H1 (cell line): ENCODE data around the gene FRMD3. TPM values are rescaled to one million over a fixed set of nuclear protein-coding genes. Genes with fewer than 3 reads are reported as not detected.

Experiments used
- CHD7 ChIP-seq: fragments of 300-600 bp; sonication (generic); IDR thresholded peaks from 2 replicates; pipeline ENCODE4 v1.7.1; 2012; ENCODE audit warnings: low read length, moderate library complexity, mild to moderate bottlenecking, inconsistent platforms; ENCODE audit not compliant: insufficient replicate concordance
- HDAC2 ChIP-seq, 2 experiments: fragments of 300-600 bp in 1 of 2; sonication (generic) in 1 of 2; IDR thresholded peaks; 2 replicates each; pipeline ENCODE4 v1.6.1; 2011 to 2012; ENCODE audit warnings: low read depth in 2 of 2, low read length in 2 of 2, mild to moderate bottlenecking in 2 of 2, moderate library complexity in 2 of 2, borderline replicate concordance in 1 of 2, inconsistent platforms in 1 of 2
- RNF2 ChIP-seq: fragments of 200-900, 300-1000 bp; sonication (generic); IDR thresholded peaks from 2 replicates; pipeline ENCODE4 v1.7.1; 2016; ENCODE audit warnings: borderline replicate concordance, low read depth, mild to moderate bottlenecking, antibody characterized with exemption, low read length; ENCODE audit not compliant: poor library complexity, severe bottlenecking; ENCODE audit errors: missing control alignments
- SIRT6 ChIP-seq: IDR thresholded peaks from one replicate; pipeline ENCODE4 v1.7.1; 2012; ENCODE audit warnings: low read length, inconsistent platforms
- TAF1 ChIP-seq: IDR thresholded peaks from 2 replicates; pipeline ENCODE4 v1.6.1; 2011; ENCODE audit warnings: mild to moderate bottlenecking, low read depth, low read length
- polyA plus RNA-seq, 7 experiments: library from polyadenylated mRNA; depleted of rRNA in 3 of 7; stranded (reverse) in 5 of 7; unstranded in 2 of 7; fragments of >200 nt in 5 of 7; fragments of 200-250 nt in 2 of 7; gene quantifications; 1 replicate in 5 of 7; 2 replicates in 1 of 7; 4 replicates in 1 of 7; pipeline versions ENCODE4 v1.2.1 to v1.2.3, GENCODE V29; 2011 to 2013; ENCODE audit warnings: missing spikeins in 2 of 7, mixed read lengths in 2 of 7
- total RNA-seq: library from RNA; stranded (reverse); fragmentation: NEBNext Ultra II Directional; extraction: Animal tissue kit (Norgen Biotek cat#: 25700); gene quantifications from 2 replicates; pipeline ENCODE4 v1.2.1, GENCODE V29; 2021

FRMD3 gene
- total and polyA plus RNA-seq, 2 of the 8 experiments (the other 6 are each of a cell fraction or from before 2014, with no cell fraction given) = 0.15 to 1.4 TPM

- TF ChIP-seq CHD7 (no peak), RNF2 (no peak), TAF1 (no peak), HDAC2 (IDR thresholded peaks at IDR 0.05; ENCODE audit: borderline replicate concordance in 1 of 2, low read depth in 2 of 2, low read length in 2 of 2) (no peak), SIRT6 (no peak)
Measured at GRCh38 chr9:83383034-83383433, 155.2 kb downstream of the FRMD3 start (continued).
